ENCODE data around the gene SMYD5.
A peak's percentile ranks its signal among the peaks of the same experiment; 100 is the strongest.

SMYD5 gene

DNA sequence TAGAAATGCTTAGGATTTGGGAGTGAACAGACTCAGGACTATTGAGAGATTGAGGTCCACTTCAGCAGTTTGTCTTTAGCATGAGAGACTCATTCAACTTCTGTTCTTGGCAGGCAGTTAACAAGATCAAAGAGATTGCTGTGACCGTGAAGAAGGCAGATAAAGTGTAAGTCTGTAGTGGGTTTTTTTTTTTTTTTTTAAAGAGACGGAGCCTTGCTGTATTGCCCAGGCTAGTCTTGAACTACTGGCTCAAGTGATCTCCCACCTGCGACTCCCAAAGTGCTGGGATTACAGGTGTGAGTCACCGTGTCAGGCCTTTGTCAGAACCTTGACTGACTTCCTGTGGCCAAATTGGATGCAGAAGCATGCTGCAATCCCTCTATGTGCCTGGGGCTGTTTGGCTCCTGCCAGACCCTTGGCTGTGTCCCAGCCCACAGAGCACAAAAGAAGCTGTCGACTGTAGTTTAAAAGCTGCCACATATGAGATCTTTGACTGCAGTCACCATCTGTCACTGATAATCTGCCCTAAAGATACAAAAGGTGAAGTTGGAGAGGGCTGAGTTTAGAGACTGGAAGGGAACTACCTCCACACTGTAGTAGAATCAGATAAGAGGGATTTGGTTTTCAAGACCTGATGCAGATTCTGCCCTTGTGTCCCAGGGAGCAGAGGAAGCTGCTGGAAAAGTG lies 30.0 kb downstream of the SMYD5 start:
- DNase-seq: no peak

DNA sequence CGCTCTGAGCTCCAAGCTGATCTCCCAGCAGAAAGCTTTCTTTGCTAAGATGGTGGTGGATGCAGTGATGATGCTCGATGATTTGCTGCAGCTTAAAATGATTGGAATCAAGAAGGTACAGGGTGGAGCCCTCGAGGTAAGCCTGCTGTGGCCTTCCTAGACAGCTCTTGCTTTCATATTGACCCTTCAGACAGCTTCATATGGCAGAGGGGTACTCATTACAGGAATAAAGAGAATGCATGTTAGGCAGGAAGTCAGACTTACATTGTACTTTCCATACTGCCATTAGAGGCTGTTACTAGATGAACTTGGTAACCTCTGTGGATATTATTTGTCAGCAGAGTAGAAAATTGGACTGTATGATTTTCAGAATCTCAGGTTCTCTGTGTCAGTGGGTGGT lies 30.5 kb downstream of the SMYD5 start:
- DNase-seq: no peak

DNA sequence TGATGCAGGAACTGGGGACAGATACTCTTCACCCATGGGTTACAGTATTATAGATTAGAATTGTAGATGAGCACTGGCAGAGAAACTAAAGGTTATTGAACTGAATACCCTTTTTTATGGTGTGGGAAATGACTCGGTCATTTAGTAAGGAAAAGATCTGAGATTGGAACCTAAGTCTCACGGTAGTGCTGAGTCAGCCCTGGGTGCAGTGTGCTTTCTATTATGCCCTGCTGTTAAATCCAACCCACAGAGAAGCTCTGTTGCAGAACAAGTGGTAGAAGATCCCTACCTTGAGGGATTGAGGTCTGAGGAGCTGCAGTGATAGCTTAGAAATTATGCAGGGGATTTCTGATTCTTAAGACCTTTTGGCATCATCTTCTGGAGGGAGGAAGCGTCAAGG lies 32.8 kb downstream of the SMYD5 start:
- DNase-seq: no peak

DNA sequence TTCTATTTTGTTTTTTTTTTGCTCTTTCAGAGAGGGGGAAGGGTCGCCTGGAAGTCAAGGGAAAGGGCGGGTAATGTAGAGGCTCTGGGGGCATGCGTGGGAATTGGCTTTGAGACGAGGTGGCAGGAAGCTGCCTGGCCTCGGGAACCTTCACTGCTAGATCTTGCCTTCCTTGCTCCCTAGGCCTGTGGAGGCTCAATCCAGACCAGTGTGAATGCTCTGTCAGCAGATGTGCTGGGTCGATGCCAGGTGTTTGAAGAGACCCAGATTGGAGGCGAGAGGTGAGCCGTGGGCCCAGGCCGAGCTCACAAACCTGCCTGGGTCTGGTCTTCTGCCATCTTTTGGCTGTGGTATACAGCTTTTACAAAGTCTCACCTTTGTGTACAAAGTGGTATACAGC lies 35.6 kb downstream of the SMYD5 start:
- no peak for DNase-seq

DNA sequence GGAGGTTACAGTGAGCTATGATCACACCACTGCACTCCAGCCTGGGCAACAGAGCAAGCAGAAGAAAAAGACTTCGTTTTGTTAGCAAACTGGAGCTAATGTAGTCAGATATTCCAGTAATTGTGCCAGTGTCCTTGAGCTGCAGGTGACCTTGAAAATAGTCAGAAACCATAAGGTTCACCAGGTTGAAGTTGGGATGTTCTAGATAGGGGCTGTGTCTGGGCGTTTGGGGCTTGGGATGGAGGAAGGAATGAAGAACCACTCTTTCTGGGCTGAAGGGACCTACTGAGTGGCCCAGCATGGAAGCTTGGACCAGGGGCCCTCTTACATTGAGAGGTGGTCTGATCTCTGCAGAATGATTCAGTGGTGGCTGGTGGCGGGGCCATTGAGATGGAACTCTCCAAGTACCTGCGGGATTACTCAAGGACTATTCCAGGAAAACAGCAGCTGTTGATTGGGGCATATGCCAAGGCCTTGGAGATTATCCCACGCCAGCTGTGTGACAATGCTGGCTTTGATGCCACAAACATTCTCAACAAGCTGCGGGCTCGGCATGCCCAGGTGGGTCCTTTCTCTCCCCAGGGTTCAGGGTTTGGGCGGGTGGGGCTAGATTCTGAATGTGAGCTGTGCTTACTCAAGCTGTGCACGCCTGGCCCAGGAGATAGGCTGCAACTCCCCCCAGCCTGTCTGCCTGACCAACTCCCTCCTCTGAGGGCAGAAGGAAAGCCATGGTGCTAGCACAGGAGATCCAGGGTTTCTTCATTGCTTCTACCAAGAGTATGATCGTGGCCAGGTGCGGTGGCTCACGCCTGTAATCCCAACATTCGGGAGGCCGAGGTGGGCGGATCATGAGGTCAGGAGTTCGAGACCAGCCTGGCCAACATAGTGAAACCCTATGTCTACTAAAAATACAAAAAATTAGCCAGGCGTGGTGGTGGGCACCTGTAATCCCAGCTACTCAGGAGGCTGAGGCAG lies 37.1 kb downstream of the SMYD5 start:
- DNase-seq: no peak

DNA sequence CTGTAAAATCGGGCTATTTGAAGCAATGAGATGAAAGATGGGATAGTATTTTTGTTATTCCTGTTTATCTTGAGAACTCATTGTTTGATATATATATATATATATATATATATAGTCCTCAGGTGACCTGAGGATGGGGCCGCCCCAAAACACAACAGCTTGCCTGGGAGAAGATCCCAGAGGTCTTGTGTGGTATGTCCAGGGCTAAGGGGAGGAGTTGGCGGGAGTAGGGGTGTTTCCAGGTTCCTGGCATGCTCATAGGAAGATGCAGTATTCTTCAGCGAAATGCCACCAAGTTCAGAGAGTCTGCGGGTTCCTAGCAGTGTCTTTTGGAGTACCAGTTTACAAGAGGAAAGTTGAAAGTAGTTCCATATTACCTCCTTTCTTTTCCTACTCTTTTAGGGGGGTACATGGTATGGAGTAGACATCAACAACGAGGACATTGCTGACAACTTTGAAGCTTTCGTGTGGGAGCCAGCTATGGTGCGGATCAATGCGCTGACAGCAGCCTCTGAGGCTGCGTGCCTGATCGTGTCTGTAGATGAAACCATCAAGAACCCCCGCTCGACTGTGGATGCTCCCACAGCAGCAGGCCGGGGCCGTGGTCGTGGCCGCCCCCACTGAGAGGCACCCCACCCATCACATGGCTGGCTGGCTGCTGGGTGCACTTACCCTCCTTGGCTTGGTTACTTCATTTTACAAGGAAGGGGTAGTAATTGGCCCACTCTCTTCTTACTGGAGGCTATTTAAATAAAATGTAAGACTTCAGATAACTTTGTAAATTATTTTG lies 38.4 kb downstream of the SMYD5 start:
- no peak for DNase-seq

DNA sequence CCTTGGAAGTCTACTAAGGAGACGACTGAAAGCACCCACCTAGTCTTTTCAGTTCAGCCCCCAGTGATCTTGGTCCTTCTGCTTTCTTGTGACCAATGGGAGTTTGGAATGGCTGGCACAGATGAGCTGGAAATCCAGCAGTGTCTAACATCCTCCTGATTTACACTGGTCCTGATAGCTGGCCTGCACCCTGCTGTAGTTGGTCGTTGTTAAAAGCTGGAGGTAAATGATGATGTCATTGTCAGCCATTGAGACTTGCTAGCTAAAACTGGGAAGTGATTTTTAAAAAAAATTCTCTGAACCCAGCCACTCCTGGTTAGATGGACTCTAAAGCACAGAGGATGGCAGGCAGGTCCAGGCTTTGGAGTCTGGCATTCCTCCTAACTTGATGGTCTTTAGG lies 39.4 kb downstream of the SMYD5 start:
- no peak for DNase-seq

DNA sequence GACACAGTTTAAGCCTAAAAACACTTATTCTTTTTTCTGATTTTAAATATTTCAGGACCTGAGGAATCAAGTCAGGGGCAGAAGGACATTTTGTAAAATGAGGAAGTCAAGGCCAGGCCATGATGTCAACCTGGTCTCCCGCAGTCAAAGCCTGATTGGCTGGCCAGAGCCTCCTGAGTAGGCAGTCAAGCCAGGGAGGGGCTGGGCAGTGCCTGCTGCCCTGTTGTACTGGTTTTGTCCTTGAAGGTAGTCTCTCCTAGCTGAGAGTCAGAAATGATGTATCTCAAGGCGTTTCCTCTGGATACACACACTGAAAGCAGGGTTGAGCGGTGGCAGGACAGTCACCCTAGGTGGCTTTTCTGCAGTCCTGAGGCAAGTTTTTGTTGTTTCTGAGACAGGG lies 39.9 kb downstream of the SMYD5 start:
- DNase-seq: no peak

DNA sequence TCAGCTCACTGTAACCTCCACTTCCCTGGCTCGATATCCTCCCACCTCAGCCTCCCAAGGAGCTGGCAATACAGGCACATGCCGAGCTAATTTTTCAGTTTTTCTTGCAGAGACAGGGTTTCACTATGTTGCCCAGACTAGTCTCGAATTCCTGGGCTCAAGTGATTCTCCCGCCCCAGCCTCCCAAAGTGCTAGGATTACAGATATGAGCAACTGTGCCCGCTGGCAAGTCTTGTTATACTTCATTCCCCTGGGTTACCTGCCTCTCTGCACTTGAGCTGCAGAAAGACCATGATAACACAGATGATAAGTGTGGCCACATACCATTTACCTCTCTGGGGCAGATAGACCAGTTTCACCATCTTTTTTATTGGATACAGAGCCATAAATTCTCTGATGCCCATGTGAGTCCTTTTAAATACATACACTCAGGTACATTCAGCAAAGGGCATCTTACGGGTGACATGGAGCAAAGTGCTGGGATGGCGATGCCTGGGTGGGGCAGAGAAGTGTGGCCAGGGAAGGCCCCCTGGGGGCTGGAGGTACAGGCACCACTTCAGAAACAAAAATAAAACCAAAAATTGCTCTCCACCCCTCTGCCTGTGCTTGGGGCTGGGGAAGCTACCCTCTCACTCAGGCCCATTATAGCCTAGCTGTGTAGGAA lies 40.4 kb downstream of the SMYD5 start:
- DNase-seq: no peak

DNA sequence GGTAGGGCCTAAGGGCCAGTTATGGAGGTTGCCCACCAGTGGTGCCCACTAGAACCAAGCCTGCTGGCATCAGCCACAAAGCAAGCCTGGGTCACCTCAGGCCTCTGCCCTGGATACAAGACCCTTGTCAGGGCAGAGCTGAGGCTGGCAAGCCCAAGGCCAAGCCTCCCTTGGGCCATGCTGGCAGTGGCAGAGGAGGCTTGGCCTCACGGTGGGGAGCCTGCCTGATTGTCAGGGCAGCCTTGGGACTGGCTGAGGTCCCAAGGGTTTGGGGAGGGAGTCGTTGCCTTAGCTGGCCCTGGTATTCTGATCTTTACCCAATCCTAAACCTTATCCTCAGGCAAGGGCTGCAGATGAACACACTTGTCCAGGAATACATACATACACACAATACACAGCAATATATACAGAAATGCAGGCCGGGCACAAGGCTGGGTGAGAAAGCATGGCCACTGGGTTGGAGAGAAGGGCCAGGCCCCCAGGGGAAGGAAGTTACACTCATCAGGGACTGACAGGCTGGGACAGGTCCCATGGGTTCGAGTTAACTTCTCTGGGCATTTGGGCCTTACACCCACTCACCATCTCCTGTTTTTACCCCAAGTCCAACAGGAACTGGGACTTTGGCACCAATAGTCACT lies 41.1 kb downstream of the SMYD5 start:
- no peak for DNase-seq

DNA sequence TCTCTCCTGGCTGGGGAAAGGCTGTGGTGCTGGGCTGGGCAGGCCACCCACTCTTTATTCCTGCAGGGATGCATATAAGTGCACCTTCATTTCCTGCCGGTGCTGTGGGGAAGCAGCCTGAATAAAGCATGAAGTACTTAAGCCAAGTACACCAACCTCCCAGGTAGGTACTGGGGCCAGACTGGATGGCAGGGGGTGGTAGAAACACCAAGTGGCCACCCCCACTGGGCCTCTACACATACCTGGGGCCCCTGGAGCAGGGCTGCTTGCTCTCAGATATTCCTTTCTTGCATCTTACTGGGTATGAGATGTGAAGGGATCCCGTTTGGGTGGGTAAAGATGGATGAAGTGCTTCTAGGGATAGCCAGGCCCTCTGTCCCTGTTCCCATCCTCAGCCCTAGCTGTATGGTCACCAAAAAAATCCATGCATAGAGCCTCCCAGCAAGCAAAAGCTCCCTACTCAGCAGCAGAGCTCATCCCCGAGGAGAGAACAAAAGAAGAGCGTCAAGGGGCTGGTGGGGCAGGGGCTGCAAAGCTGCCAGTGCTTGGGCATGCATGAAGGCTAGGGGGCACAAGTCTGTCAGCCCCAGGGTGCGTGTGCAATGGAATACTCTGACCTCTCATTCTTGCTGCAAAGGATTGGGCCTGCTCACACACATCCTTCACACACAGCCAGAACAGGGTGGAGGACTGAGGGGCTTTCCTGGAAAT lies 42.0 kb downstream of the SMYD5 start:
- no peak for DNase-seq

DNA sequence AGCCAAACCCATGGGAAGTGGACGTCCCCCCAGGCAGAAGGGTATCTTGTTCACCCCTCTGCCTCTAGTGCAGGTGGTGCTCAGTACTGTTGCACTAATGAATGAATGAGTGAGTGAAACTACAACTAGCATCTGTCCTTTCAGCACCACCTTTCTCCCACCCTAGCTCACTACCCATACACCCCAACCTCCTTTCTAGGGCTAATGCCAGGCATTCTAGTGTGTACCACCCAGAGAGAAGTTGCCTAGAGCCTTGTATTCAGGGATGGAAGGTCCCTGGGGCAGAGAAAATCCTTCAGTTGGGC lies 42.5 kb downstream of the SMYD5 start:
- DNase-seq: no peak

DNA sequence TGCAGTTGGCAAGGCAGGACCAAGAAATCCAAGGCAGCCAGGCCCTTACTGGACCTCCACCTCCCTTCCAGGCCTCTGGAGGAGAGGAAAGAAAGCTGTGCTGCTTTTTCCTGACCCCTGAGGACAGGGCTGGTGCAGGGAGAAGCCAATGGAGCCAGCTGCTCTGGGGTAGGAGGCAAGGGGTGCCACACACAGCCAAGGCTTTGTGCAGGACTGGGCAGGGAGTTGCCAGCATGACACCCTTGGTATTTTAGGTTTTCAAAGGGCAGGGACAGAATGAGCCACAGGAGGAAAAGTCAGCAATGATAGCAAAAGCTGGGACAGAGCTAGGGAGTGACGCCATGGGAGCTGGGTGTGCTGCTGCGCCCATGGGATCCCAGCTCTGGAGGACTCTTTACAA lies 43.0 kb downstream of the SMYD5 start:
- no peak for DNase-seq

DNA sequence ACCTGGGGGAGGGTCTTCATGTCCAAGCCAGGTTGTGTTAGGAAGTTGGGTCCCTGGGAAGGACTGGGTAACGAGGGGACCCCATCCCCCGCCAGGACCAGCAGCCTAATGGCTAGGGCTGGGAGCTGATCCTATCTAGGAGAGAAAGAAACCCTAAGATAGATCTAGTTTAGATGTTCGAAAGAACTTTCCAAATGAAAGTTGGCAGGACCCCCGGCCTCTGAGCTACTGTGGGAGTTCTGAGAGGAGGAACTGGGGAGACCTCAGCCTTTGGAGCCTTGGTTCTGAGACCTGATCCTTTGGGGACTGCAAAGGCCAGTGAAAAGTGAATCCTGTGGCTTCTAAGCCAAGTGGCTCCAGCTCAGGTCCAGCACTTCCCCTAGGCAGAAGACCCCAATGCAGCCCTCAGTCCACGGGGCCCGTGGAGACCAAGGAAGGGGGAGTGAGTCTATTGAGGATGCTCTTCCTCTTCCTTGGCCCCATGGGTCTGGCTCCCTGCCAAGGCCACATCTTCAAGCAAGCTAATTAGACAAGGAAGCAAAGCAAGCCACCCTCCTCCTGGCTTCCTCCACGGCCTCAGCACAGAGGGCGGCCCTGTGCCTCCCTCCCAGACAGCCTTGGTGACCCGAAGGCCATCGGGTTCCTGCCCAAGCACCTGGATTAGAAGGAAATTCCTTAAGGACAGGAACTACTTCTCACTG lies 43.5 kb downstream of the SMYD5 start:
- DNase-seq: no peak

DNA sequence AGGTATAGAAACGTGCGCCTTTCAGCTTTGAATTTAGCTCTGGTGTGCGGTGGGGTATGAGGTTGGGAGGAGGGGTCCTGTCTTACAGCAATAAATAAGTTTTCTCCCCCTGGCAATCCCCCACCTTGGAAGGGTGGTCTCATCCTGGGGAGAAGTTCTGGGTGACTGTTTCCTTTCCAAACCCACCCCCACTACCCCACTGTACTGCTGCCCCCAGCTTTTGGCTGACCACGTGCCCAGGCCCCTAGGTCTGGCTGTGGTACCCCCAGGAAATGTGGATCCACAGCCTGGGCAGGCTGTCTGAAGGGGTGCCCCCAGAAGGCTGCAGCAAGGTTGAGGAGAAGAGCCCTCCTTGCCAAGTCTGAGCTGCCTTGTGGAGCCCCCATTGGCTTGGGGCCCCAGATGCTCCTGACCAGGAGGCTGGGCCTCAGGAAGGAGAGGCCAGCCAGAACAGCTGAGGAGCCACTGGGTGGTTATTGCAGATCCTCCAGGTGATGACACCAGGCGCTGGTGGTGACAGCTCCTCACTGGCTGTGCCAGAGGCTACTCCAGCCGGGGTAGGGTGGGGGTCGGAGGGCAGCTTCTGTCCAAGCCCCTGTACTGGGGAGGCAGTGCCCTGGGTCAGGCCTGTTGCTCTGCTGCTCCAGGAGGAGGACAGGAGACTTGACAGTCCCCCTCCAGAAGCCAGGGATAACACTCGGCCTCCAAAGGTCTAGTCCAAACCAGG lies 44.3 kb downstream of the SMYD5 start:
- DNase-seq: no peak

DNA sequence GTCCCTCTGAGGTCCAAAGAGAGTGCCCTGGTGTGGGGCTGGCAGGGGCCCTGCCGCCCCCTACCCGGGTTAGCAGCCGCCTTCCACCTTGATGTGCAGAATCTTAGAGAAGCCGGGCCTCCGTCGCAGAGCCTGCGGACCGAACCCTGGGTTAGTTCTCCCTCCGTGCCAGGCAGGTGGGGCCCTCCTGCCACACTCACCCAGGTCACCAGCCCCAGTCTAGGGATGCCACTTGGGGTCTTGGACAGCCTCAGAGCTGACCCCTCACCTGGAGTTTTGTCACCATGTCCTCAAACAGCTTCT lies 44.8 kb downstream of the SMYD5 start:
- no peak for DNase-seq

DNA sequence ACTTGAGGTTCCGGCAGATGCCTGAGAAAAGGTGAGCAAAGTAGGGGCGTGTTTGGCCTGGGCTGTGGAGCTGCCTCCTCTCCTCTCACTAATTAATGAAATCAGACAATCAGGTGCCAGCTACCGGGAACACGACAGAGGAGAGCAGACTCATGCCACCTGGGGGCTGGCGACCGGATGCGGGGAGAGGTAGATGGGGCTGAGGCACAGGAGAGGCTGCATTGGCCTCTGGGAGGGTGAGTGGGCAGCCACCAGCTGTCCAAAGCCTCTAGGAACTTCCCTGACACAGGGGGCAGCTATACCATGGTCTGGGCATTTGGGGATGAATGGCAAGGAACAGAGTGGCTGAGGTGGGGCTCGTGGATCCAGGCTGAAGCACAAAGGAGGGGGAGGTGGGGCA lies 45.2 kb downstream of the SMYD5 start:
- DNase-seq: no peak

DNA sequence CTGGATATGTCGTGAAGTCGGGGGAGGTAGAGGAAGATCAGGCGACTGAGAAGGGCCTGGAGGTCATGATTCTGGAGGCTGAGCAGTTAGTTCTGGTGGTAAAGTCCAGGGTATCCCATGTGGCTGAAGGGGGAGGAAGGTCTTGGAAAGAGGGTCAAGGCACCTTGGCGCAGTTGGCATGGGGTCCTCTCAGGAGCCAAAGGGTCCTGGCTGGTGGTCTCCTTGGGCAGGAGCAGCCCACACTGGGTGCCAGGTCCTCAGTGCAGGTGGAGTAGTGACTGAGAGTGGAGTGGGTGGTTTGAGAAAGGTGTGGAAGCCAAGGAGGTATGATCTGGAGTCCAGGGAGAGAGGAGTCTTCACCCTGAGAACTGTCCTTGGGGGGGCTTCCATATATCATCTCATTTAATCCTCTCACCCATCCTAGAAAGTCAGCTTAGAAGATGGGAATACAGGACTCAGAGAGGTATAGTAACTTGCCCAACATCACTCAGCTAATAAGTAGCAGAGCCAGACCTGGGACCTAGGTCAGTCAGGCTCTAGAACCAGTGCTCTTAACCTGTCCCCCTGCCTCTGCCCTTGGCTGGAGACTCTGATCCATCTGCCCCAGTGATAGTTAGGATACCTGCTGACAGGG lies 45.8 kb downstream of the SMYD5 start:
- no peak for DNase-seq

DNA sequence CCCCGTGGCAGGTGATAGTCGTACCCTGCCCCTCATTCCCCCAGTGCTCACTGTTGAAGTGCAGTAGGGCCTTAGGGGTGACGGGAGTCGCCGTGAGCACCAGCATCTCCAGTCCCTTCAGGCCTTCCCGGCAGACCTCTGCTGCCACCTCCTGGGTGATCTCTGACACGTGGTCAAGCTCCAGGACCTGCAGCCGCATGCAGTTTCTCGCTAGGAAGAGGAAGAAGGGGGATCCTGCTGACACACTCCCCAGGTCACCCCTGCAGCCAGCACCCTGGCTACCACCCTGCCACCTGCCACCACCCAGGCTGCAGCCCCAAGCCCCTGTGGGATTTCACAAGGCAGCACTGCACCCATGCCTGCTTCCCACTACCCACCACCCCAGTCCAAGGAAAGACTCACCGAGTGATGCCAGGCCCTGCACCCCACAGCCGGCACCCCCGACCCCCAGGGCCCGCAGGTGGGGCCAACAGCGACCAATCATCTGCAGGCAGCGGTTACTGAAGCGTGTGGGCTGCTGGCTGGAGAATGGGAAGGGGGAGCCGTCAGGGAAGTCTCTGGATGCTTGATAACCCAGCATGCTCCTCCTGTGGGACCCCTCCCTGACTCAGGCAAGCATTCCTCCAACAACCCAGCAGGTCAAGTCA lies 46.4 kb downstream of the SMYD5 start:
- peak; percentile 43 for DNase-seq
